Suprapubic skin (tissue), 4 donors: Measurements from ENCODE around the gene LTV1. TPM values are rescaled to one million over a fixed set of nuclear protein-coding genes. Genes with fewer than 3 reads are reported as not detected.
"Not testable (repeated sequence)": the region's sequence is repeated elsewhere in the genome, so short reads cannot be mapped to it uniquely, and the experiment has no call there.

Source experiments
- DNase-seq, 2 donors: peaks; one replicate each; pipeline ENCODE4 v3.0.0-alpha.2; 2019; ENCODE audit warnings: low spot score in 2 of 2
- H3K27ac ChIP-seq: fragments of 200-600 bp; sonication (generic); one replicate; pipeline ENCODE4 v1.5.1; 2019
- H3K27me3 ChIP-seq: fragments of 200-600 bp; sonication (generic); one replicate; pipeline ENCODE4 v1.5.1; 2019
- H3K36me3 ChIP-seq: fragments of 200-600 bp; sonication (generic); one replicate; pipeline ENCODE4 v1.5.1; 2019
- H3K4me1 ChIP-seq: fragments of 200-600 bp; sonication (generic); one replicate; pipeline ENCODE4 v1.5.1; 2019
- H3K4me3 ChIP-seq: fragments of 200-600 bp; sonication (generic); one replicate; pipeline ENCODE4 v1.5.1; 2019; ENCODE audit warnings: mild to moderate bottlenecking
- H3K9me3 ChIP-seq: fragments of 200-600 bp; sonication (generic); one replicate; pipeline ENCODE4 v1.5.1; 2019
- CTCF ChIP-seq, 2 donors: fragments of 200-600 bp in 1 of 2; fragments of 450-650 bp in 1 of 2; sonication (generic) in 1 of 2; IDR thresholded peaks; one replicate each; pipeline ENCODE4 v1.5.1; 2016 to 2019; ENCODE audit warnings: antibody characterized with exemption in 2 of 2, mild to moderate bottlenecking in 1 of 2, moderate library complexity in 1 of 2
- EP300 ChIP-seq: sonication (generic); formaldehyde crosslinking; IDR thresholded peaks from one replicate; pipeline ENCODE4 v1.6.1; 2017; ENCODE audit warnings: antibody characterized with exemption
- POLR2A ChIP-seq, 2 donors: fragments of 450-650 bp; IDR thresholded peaks; one replicate each; pipeline ENCODE4 v1.6.1; 2017; ENCODE audit warnings: antibody characterized with exemption in 2 of 2, mild to moderate bottlenecking in 2 of 2, moderate library complexity in 2 of 2
- POLR2AphosphoS5 ChIP-seq, 3 donors: sonication (generic); formaldehyde crosslinking; IDR thresholded peaks; one replicate each; pipeline ENCODE4 v1.6.1; 2017; ENCODE audit warnings: antibody characterized with exemption in 3 of 3
- WGBS: methylation state at CpG from one replicate; pipeline ENCODE4 v1.1.5; 2018; 5-methylcytosine and 5-hydroxymethylcytosine counted together
- total RNA-seq, 4 donors: library from RNA; depleted of rRNA; stranded (reverse); fragments of >200 nt; gene quantifications; one replicate each; pipeline ENCODE4 v1.1.0, GENCODE V29; 2016

Gene LTV1, protein sequence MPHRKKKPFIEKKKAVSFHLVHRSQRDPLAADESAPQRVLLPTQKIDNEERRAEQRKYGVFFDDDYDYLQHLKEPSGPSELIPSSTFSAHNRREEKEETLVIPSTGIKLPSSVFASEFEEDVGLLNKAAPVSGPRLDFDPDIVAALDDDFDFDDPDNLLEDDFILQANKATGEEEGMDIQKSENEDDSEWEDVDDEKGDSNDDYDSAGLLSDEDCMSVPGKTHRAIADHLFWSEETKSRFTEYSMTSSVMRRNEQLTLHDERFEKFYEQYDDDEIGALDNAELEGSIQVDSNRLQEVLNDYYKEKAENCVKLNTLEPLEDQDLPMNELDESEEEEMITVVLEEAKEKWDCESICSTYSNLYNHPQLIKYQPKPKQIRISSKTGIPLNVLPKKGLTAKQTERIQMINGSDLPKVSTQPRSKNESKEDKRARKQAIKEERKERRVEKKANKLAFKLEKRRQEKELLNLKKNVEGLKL
- 10 to 100 TPM; 18.1 to 23.9 (median 20.3) TPM for total RNA-seq

DNA sequence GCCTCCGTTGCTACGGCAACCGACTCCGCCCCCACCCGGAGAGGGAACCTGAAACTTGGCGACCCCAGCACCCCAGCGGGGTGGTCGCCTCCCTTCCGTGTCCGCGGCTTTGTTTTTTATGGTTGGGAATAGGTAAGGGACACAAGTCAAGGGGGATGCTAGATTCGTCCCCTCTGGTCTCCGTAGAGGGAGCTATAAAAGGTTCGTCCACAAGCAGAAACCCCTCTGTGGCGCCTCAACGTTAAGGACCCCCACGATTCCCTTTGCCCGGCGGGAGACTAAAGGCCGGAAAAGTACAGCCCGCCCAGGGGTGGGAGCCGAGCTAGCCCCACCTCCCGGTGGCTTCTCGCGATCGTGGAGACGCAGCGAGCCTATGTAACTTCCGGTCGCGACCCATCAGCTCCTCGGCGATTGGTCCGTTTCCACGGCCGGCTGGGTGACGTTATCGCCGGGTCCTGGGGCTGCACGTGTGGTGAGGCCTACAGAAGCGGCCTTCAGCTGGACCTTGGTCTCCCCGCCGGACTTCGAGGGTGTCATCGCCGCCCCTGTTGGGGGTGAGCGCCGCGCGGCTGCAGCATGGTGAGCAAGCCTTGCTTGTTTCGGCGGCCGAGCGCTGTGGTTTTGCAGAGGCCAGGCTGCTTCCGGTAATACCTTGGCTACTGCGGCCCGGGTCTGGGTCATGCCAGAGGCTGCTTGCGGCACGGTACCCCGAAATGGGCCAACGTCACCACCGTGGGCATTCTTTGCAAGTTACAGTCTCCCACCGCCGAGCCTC, at the start of gene LTV1:
Gene LTV1 (plus strand): TSS at position 437 of the 775 bp plus-strand sequence. CDS start 140 bp downstream, at position 577.
- Histone ChIP-seq H3K27me3 (no peaks in the 10 kb centered on the region), H3K9me3 (no peaks in the 10 kb centered on the region), H3K27ac (peak within 1 kb of the TSS; percentile 94), H3K36me3 (peaks cover 27% of the 10 kb centered on the region), H3K4me3 (peak within 1 kb of the TSS; percentile 90), H3K4me1 (peaks cover 11% of the 10 kb centered on the region)
- TF ChIP-seq POLR2AphosphoS5 (IDR thresholded peaks at IDR 0.05): peak in 2 of 3 donors; percentile 80 to 83
- TF ChIP-seq EP300: no peak
- TF ChIP-seq POLR2A (IDR thresholded peaks at IDR 0.05): peak in 1 of 2 donors; percentile 26
- TF ChIP-seq CTCF (IDR thresholded peaks at IDR 0.05): no peak
- under 1% methylated on average over 14 of the region's 64 CpGs for WGBS
- peak; percentile 98 to 99 for DNase-seq

DNA sequence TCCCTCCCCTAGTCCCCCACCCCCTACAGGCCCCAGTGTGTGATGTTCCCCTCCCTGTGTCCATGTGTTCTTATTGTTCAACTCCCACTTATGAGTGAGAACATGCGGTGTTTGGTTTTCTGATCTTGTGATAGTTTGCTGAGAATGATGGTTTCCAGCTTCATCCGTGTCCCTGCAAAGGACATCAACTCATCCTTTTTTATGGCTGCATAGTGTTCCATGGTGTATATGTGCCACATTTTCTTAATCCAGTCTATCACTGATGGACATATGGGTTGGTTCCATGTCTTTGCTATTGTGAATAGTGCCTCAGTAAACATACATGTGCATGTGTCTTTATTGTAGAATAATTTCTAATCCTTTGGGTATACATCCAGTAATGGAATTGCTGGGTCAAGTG, 46.6 kb upstream of the LTV1 start:
- H3K4me1 ChIP-seq, H3K27ac ChIP-seq, H3K27me3 ChIP-seq, H3K4me3 ChIP-seq, DNase-seq, H3K9me3 ChIP-seq: not testable (repeated sequence)
- 98% methylated on average over 2 of the region's 2 CpGs for WGBS
- peaks cover 10% of the 10 kb centered on the region for H3K36me3 ChIP-seq

- H3K36me3 ChIP-seq, H3K4me3 ChIP-seq, H3K27me3 ChIP-seq, H3K27ac ChIP-seq, H3K4me1 ChIP-seq, H3K9me3 ChIP-seq, DNase-seq: not testable (repeated sequence)
- WGBS: 95% methylated on average over 3 of the region's 3 CpGs
Observed at GRCh38 chr6:143798487-143798886, 44.7 kb upstream of the LTV1 start.

GRCh38 chr6:143802833-143803565, 40.1 kb upstream of the LTV1 start:
- Histone ChIP-seq H3K4me3 (no peak overlapping the region), H3K4me1 (no peaks in the 10 kb centered on the region), H3K36me3 (peaks cover 8% of the 10 kb centered on the region), H3K27ac (no peak overlapping the region), H3K9me3 (no peaks in the 10 kb centered on the region), H3K27me3 (no peaks in the 10 kb centered on the region)
- 95% methylated on average over 8 of the region's 8 CpGs for WGBS
- no peak for TF ChIP-seq POLR2AphosphoS5 (IDR thresholded peaks at IDR 0.05)
- TF ChIP-seq POLR2A (IDR thresholded peaks at IDR 0.05): no peak
- no peak for TF ChIP-seq CTCF (IDR thresholded peaks at IDR 0.05)
- TF ChIP-seq EP300: no peak
- DNase-seq: no peak

DNA sequence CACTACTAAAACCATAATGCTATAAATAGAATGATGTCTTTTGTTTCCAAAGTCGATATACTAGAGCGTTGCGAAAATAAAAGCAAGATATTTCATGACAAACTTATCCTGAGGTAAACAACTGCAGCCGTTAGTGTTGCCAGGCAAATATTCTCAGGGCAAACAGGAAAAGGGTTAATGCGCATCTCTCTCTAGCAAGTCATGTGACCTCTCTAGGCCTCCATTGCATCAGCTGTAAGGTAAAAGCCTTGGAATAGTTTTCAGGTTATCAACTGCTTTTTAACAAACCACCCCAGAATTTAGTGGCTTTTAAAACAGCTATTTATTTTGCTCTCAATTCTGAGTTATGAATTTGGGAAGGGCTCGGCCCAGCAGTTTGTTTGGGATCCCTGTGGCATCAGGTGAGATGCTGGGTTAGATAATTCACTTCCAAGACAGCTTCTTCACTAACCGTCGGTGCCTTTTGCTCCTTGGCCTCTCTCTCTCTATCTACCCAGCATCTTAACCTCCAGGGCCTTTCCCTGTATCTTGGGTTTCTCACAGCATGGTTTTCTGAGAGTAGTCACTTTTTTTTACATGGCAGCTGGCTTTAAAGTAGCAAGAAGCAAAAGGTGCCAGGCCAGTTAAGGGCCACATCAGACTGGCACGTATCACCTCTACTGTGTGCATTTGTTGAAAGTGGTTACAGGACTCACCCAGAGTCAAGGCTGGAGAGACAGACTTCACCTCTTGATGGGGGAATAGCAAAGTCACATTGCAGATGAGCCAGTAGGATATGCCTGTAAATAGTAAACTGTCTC, 39.2 kb upstream of the LTV1 start:
- H3K4me3 ChIP-seq: no peak overlapping the region
- no peaks in the 10 kb centered on the region for H3K27me3 ChIP-seq
- DNase-seq: no peak
- H3K27ac ChIP-seq: no peak overlapping the region
- TF ChIP-seq POLR2A (IDR thresholded peaks at IDR 0.05): no peak
- no peak for TF ChIP-seq CTCF (IDR thresholded peaks at IDR 0.05)
- no peak for TF ChIP-seq POLR2AphosphoS5 (IDR thresholded peaks at IDR 0.05)
- no peak for TF ChIP-seq EP300
- peaks cover 8% of the 10 kb centered on the region for H3K36me3 ChIP-seq
- no peaks in the 10 kb centered on the region for H3K9me3 ChIP-seq
- no peaks in the 10 kb centered on the region for H3K4me1 ChIP-seq
- WGBS: 85% methylated on average over 9 of the region's 9 CpGs
